Activated CD4-positive, alpha-beta T cell treated with anti-CD3 and anti-CD28 coated beads for 48 hours (primary cell): Measurements from ENCODE around the gene PUSL1.

Experiments used
- DNase-seq: peaks from one replicate; pipeline ENCODE4 v3.0.0-alpha.2; 2020

PUSL1 gene

DNA sequence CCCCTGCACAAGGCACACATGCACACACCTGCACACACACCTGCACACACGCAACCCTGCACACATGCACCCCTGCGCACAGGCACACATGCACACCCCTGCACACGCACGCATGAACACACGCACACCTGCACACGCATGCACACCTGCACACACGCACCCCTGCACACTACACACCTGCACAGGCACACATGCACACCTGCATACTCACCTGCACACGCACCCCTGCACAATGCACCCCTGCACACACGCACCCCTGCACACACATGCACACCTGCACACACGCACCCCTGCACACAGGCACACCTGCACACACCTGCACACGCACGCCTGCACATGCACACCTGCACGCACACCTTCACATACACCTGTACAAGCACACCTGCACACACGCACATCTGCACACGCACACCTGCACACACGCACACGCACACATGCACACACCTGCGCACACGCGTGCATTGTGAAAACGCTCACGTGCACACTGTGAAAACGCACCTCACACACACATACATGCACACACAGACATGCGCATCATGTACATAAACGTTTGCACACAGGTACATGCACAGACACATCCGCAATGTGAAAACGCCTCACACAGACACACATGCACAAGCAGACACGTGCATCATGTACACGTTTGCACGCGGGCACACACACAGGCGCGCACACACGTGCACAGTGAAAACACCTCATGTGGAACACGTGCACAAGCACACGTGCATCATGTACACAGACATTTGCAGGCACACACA lies 32.6 kb downstream of the PUSL1 start:
- DNase-seq = no peak

DNA sequence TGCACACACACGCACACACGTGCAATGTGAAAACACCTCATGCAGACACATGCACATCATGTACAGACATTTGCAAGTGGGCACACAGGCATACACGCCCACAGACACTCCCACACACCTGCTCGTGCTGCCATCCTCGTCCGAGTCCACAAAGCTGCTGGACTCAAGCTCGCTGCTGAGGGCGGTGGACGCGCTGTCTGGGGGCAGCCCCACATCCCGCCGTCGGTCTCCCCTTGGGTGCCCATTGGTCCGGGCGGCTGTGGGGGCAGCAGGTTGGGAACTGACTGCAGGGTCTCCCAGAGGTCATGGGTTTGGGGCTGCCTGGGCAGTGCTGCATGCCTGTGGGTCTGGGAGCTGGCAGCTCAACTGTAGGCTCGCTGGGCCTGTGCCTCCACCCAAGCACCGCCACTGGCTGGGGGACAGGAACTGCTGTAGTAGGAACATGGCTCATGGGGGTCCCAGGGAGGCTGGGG lies 33.2 kb downstream of the PUSL1 start:
- DNase-seq = no peak

- DNase-seq = no peak
Observed at GRCh38 chr1:1342061-1342562, 33.7 kb downstream of the PUSL1 start.

DNA sequence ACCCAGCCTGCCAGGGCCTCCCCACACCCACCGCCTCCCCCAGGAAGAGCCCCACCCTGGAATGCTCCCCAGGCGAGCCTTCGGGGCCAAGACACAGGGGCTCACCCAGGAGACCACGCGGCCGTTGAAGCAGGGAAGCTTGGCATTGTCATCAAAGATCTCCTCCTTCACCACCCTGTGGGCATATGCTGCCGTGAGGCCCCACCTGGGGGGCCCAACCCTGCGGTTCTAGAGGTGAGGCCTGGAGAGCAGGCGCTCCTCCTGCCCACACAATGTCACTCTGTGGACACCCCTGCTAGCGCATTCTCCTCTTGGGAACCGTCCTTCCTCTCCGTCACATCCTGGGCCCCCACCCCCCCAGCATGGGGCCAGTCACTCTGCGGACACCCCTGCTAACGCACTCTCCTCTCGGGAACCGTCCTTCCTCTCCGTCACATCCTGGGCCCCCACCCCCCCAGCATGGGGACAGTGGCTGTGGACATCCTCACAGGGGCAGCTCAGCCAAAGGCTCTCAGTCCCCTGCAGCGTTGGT lies 34.3 kb downstream of the PUSL1 start:
- no peak for DNase-seq

DNA sequence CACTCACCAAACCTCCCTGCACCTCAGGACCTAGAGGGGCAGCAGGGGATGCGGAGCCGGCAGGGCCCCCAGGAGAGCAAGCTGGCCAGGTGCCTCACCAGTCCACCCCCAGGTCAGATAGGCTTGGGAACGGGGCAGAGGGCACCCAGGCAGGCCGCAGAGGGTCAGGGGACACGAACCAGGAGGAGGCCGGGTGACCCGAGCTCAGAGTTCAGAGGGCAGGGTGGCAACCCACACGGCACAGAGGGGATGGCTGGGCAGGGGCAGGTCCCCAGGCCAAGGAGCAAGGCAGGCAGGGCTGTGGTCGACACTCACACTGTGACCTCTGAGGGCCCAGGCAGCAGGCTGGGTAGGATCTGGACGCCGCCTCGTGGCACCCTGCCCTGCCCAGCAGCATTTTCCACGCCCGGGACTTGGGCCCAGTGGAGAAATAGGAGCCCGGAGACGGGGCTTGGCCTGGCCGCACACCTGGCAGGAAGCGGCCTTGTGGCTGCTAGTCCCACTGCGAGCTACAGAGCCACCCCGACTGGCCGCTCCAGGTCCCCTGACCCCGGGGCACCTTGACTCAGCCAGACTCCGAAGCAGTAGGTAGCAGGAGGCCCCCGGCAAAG lies 35.5 kb downstream of the PUSL1 start:
- DNase-seq = no peak

GRCh38 chr1:1344655-1345361 lies 36.4 kb downstream of the PUSL1 start:
- DNase-seq = peak; percentile 76

DNA sequence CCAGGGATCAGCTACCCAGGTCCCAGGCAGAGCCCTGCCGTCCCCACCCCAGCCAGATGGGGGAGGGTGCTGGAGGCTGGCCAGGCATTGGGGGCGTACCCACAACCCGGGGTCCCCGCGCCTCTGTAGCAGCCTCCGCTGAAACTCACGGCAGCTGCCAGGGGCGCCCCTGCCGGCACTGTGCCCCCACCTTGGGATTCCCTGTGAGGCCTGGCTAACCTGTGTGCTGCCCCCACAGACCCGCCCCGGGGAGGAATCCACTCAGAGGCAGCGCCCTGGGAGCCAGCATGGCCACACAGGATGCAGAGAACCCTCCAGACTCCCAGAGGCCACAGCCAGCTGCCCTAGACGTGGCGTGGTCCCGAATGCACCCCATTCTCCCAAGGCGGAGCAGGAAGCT lies 37.0 kb downstream of the PUSL1 start:
- no peak for DNase-seq

GRCh38 chr1:1345860-1346500 lies 37.6 kb downstream of the PUSL1 start:
- DNase-seq = no peak

DNA sequence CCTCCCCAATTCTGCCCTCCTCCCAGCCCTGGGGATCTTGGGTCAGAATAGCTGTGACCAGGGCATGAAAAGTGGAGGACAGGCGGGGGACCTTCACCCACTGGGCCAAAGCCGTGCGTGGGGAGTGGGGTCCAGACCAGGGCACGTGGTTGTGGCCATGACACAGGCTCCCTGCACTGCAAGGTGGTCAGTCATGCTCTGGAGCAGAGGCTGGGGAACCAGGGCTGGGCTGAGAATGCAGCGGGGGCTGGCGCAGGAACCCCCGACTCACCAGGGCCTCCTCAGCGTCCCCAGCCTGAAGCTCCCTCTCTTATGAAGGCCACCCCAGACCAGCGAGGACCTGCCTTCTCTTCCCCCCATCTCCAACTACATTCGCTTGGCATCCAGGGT lies 38.1 kb downstream of the PUSL1 start:
- DNase-seq = no peak

GRCh38 chr1:1347026-1347595 lies 38.7 kb downstream of the PUSL1 start:
- no peak for DNase-seq

- DNase-seq = no peak
Observed at GRCh38 chr1:1347663-1348419, 39.4 kb downstream of the PUSL1 start.

DNA sequence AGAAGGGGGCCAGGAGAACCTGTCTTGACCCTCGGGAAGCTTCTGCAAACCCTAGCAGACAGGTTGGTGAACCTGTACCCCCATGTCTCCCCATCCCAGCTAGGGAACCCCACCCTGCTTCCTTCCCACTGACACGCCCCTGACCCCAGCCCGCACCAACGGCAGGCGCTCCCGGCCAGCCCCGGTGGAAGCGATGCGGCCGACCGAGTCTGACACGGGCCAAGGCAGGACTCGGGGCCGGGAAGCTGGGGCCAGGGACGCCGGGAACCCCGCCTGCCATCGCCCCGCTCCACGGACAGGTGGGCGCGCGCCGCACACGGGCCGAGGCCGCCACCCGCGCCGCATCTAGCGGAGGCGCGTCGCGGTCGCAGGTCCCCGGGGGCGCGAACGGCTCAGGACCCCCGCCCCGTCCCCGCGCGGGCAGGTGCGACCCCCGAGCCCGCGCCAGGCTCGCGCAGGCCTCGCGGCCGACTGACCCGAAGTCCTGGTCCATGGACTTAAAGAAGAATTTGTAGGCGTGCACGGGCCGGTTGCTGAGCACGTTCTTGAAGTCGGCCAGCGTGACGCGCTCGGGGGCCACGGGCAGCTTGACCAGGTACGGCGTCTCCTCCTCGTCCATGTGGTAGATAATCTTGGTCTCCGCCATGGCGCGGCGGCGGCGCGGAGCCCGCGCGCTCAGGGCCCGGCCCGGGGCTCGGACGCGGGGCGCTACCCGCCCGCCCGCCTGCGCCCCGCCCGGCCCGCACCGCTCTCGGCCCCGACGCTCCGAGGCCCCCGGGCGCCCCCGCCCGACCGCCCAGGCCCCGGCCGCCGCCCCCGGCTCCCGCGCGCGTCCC lies 40.2 kb downstream of the PUSL1 start:
- DNase-seq = no peak

GRCh38 chr1:1349256-1350012 lies 41.0 kb downstream of the PUSL1 start, which contains the start of gene DVL1:
TSS of gene DVL1 (minus strand) at chr1:1349418. CDS start at chr1:1349065, 353 bp downstream.
- peak; percentile 71 for DNase-seq

GRCh38 chr1:1351511-1352427 lies 43.4 kb downstream of the PUSL1 start:
- no peak for DNase-seq

GRCh38 chr1:1352786-1353388 lies 44.5 kb downstream of the PUSL1 start:
- DNase-seq = no peak

- no peak for DNase-seq
Observed at GRCh38 chr1:1353389-1354151, 45.2 kb downstream of the PUSL1 start.
